NOMO-1 (cell line): Measurements from ENCODE around the gene BMP3.

Experiments used
- DNase-seq, 2 experiments: peaks; one replicate each; lab custom pipeline; 2025; ENCODE audit not compliant: unreplicated experiment in 2 of 2; lab: John Stamatoyannopoulos, UW

Gene BMP3

GRCh38 chr4:81102107-81102506, 71.6 kb downstream of the BMP3 start:
- no peak for DNase-seq

- DNase-seq, result no peak
These were observed 75.6 kb downstream of the BMP3 start for GRCh38 chr4:81106150-81106549.
